ENCODE results near the gene HPS1. TPM values are rescaled to one million over a fixed set of nuclear protein-coding genes. Genes with fewer than 3 reads are reported as not detected.

The HPS1 gene
- total RNA-seq, 1 donor from 2014 or later, result 104 TPM

DNA sequence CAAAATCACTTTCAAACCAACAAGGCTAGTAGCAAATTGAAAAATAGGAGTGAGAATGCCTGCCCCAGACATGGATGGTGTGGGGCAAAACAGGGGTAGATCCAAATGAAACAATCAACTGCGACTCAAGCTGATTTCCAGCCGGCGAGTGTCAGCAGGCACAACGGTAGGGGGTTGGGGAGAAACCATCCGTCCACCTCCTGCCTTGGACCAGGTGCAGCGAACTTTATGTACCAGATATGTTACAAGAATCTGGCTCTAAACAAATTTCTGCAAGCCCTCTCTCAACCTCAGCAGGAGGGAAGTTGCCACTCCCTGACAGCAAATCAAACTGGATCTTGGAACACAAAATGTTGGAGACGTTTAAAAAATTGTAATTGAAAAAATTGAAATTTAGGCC is 76.9 kb downstream of the HPS1 start:
- peaks cover 1% of the 10 kb centered on the region for H3K4me1 Mint-ChIP-seq
- no peaks in the 10 kb centered on the region for H3K9me3 Mint-ChIP-seq
- intact Hi-C loops (cut with micrococcal nuclease), result no loop called here
- TF ChIP-seq, protein P1, sequence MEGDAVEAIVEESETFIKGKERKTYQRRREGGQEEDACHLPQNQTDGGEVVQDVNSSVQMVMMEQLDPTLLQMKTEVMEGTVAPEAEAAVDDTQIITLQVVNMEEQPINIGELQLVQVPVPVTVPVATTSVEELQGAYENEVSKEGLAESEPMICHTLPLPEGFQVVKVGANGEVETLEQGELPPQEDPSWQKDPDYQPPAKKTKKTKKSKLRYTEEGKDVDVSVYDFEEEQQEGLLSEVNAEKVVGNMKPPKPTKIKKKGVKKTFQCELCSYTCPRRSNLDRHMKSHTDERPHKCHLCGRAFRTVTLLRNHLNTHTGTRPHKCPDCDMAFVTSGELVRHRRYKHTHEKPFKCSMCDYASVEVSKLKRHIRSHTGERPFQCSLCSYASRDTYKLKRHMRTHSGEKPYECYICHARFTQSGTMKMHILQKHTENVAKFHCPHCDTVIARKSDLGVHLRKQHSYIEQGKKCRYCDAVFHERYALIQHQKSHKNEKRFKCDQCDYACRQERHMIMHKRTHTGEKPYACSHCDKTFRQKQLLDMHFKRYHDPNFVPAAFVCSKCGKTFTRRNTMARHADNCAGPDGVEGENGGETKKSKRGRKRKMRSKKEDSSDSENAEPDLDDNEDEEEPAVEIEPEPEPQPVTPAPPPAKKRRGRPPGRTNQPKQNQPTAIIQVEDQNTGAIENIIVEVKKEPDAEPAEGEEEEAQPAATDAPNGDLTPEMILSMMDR (IDR thresholded peaks at IDR 0.05), result no peak
- no peak overlapping the region for H3K4me3 Mint-ChIP-seq
- H3K27me3 Mint-ChIP-seq, result peaks cover 7% of the 10 kb centered on the region
- DNase-seq (no peak), ATAC-seq (ENCODE audit: low read depth) (no peak)
- H3K27ac Mint-ChIP-seq, result no peak overlapping the region
- CTCF ChIA-PET, result no interaction called here
- POLR2A ChIA-PET, result no interaction called here
- no peaks in the 10 kb centered on the region for H3K36me3 Mint-ChIP-seq (ENCODE audit: low read depth)

DNA sequence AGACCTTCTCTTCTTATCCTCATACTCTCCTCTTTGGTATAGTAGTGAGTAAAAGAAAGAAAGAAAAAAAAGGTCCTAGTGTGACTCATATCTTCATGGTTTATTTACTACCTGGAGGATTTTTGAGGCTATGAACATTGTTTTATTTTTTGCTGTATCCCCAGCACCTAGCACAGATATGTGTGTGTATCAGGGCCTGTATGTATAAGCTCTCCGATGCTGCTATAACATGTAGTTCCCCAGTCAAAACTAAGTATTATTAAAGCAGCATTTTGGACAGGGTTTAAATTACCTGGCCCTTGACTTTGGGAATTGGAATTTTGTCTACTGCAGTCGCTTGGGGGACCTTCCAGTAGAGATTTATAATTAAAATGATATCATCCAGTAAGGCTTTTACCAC is 78.1 kb downstream of the HPS1 start:
- H3K27me3 Mint-ChIP-seq, result peaks cover 5% of the 10 kb centered on the region
- ATAC-seq (ENCODE audit: low read depth), result no peak
- no peaks in the 10 kb centered on the region for H3K9me3 Mint-ChIP-seq
- intact Hi-C loops (cut with micrococcal nuclease), result no loop called here
- H3K4me3 Mint-ChIP-seq, result no peak overlapping the region
- no peaks in the 10 kb centered on the region for H3K36me3 Mint-ChIP-seq (ENCODE audit: low read depth)
- H3K4me1 Mint-ChIP-seq, result peaks cover 9% of the 10 kb centered on the region
- no peak overlapping the region for H3K27ac Mint-ChIP-seq
- no peak for DNase-seq
- TF ChIP-seq, protein P1 (IDR thresholded peaks at IDR 0.05), result no peak
- ChIA-PET POLR2A (no interaction called here), CTCF (no interaction called here)

DNA sequence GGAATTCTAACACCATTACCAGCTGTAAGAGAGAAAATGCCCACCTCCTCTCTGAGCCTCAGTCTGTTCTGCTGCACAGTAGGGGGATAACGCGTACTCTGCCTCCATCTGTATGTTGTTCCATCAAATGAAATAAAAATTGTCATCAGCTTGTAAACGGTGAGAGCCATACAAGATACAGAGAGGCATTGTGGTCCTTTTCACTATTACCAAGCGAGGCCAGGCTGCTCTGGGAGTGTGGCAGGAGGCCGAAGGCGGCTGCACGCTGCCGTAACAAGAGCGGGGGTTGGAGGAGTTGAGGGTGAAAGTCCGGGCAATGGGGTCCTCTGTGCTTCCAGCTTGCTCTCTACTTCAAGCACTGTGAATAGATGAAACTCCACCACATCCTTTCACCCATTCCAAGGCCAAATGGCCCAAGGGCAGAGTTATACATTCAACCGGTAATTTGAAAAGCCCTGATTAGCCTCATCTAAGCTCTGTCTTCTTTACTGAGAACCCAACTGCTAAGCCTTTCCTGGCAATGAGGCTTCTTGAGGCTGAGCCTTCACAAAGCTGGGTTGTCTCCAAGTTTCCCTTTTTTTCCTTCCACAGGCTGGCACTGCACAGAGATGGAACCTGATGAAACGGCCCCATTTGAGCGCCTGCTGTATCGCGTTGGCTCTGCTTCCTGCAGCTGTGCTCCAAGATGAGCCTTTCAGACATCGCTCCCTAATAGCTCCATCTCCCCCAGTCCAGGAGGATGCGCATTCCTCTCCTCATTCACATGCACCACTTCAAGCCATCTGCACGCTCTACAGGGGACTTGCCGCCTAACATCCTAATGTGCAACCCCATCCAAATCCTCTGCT is 78.9 kb downstream of the HPS1 start:
- ATAC-seq (ENCODE audit: low read depth) (no peak), DNase-seq (no peak)
- TF ChIP-seq, protein P1 (IDR thresholded peaks at IDR 0.05), result no peak
- peaks cover 9% of the 10 kb centered on the region for H3K4me1 Mint-ChIP-seq
- ChIA-PET POLR2A (no interaction called here), CTCF (no interaction called here)
- H3K27ac Mint-ChIP-seq, result no peak overlapping the region
- H3K9me3 Mint-ChIP-seq, result no peaks in the 10 kb centered on the region
- H3K27me3 Mint-ChIP-seq, result peaks cover 5% of the 10 kb centered on the region
- H3K36me3 Mint-ChIP-seq (ENCODE audit: low read depth), result no peaks in the 10 kb centered on the region
- no peak overlapping the region for H3K4me3 Mint-ChIP-seq
- intact Hi-C loops (cut with micrococcal nuclease), result no loop called here

Other genes starting within 250 kb of the HPS1 start
- gene LOXL4, start 178.7 kb downstream of the HPS1 start, total RNA-seq, result not detected in 2 replicates
- gene PYROXD2, start 31.8 kb downstream of the HPS1 start, total RNA-seq, result 11.4 and 12.9 TPM in 2 replicates